Mucosa of stomach (tissue), 1 donor: ENCODE results near the gene ACTRT2.

Source experiments
- H3K27me3 ChIP-seq: one replicate; pipeline ENCODE4 v1.7.0; 2013; ENCODE audit warnings: mild to moderate bottlenecking, low read length; ENCODE audit not compliant: control insufficient read depth, insufficient read depth
- H3K36me3 ChIP-seq: one replicate; pipeline ENCODE4 v1.7.0; 2013; ENCODE audit warnings: low read length; ENCODE audit not compliant: control insufficient read depth, insufficient read depth
- H3K4me1 ChIP-seq: one replicate; pipeline ENCODE4 v1.7.0; 2013; ENCODE audit warnings: mild to moderate bottlenecking, low read length; ENCODE audit not compliant: control insufficient read depth, insufficient read depth
- H3K4me3 ChIP-seq: one replicate; pipeline ENCODE4 v1.7.0; 2013; ENCODE audit warnings: low read length
- H3K9ac ChIP-seq: one replicate; pipeline ENCODE4 v1.7.0; 2013; ENCODE audit warnings: mild to moderate bottlenecking, low read length, moderate library complexity
- H3K9me3 ChIP-seq: one replicate; pipeline ENCODE4 v1.7.0; 2013; ENCODE audit warnings: mild to moderate bottlenecking, low read length, moderate library complexity; ENCODE audit not compliant: control insufficient read depth
- donor health status: Pancreatic carcinoma.

ACTRT2 gene

GRCh38 chr1:3000214-3000613 lies 21.1 kb upstream of the ACTRT2 start:
- Histone ChIP-seq H3K36me3 (no peaks in the 10 kb centered on the region), H3K4me1 (no peaks in the 10 kb centered on the region), H3K9ac (no peak overlapping the region), H3K4me3 (no peak overlapping the region), H3K9me3 (no peaks in the 10 kb centered on the region), H3K27me3 (peaks cover 19% of the 10 kb centered on the region)

DNA sequence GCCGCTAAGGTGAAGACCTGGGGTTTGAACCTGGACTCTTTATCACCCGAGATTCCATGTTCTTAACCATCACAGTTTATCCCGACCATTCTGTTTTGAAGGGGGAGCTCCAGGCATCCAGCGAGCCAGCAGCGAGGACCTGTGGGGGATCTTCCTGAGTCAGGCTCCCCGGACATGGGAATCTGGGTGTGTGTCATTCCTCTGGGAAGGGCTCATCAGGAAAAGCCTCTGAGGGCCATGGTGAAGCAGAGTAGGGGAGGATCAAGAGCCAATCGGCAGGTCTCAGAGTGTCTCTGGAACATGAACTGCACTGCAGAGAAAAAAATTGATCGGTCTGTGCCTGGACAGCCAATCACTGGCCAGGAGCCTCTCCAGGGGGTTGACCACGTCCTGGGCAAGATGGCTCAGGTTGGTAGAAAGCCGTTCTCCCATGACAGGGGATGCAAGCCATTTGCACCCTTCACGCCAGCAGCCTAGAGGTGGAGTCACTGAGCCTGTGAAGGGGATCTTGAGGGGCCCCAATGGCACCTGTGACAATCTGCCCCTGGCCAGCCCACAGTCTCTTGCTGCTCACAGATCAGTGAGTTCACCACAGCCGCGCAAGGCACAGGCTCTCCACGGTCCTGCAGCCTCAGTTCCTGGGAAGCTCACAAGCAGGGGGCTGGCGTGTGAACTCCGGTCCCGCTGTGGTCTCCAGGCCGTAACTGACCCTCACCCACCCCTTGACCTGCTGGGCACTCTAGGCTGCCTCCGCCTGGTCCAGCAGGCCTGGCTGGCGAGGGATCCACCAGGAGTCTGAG lies 20.4 kb upstream of the ACTRT2 start:
- H3K4me1 ChIP-seq = no peaks in the 10 kb centered on the region
- no peak overlapping the region for H3K4me3 ChIP-seq
- no peaks in the 10 kb centered on the region for H3K9me3 ChIP-seq
- H3K27me3 ChIP-seq = peaks cover 20% of the 10 kb centered on the region
- no peaks in the 10 kb centered on the region for H3K36me3 ChIP-seq
- H3K9ac ChIP-seq = no peak overlapping the region

DNA sequence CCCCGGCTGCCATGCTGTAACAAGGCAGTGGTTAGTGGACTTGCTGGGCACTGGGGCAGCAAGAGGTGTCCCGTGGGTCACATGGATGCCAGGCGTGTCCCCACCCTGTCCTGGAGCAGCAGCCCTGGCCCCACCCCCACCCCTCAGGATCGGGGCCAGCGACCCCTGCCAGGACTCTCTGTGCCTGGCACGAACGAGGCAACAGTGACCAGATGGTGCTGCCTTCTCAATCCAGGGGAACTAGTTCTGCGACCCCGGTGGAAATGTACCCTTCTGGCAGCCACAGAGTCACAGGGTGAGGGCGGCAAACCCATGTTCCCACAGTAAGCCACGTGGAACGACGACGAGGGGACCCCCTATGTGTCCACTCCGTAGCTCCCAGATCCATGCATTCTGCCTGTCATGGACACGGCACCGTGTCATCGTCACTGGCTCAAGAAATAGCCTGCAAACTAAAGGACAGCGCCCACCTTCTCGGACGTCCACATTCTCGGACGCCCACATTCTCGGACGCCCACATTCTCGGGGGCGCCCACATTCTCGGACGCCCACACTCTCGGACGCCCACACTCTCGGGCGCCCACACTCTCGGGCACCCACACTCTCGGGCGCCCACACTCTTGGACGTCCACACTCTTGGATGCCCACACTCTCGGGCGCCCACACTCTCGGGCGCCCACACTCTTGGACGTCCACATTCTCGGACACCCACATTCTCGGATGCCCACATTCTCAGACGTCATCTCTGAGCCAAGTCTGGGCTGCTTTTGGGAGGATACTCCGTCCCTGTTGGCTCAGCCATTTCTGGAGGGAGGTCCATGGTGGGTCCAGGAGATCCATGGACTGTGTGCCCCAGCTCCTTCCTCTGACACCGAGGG lies 19.6 kb upstream of the ACTRT2 start:
- H3K27me3 ChIP-seq = peaks cover 20% of the 10 kb centered on the region
- no peaks in the 10 kb centered on the region for H3K4me1 ChIP-seq
- H3K4me3 ChIP-seq = no peak overlapping the region
- H3K9ac ChIP-seq = no peak overlapping the region
- H3K9me3 ChIP-seq = no peaks in the 10 kb centered on the region
- no peaks in the 10 kb centered on the region for H3K36me3 ChIP-seq

GRCh38 chr1:3002349-3003038 lies 18.8 kb upstream of the ACTRT2 start:
- Histone ChIP-seq H3K9ac (no peak overlapping the region), H3K4me3 (no peak overlapping the region), H3K9me3 (no peaks in the 10 kb centered on the region), H3K36me3 (no peaks in the 10 kb centered on the region), H3K4me1 (no peaks in the 10 kb centered on the region), H3K27me3 (peaks cover 20% of the 10 kb centered on the region)

DNA sequence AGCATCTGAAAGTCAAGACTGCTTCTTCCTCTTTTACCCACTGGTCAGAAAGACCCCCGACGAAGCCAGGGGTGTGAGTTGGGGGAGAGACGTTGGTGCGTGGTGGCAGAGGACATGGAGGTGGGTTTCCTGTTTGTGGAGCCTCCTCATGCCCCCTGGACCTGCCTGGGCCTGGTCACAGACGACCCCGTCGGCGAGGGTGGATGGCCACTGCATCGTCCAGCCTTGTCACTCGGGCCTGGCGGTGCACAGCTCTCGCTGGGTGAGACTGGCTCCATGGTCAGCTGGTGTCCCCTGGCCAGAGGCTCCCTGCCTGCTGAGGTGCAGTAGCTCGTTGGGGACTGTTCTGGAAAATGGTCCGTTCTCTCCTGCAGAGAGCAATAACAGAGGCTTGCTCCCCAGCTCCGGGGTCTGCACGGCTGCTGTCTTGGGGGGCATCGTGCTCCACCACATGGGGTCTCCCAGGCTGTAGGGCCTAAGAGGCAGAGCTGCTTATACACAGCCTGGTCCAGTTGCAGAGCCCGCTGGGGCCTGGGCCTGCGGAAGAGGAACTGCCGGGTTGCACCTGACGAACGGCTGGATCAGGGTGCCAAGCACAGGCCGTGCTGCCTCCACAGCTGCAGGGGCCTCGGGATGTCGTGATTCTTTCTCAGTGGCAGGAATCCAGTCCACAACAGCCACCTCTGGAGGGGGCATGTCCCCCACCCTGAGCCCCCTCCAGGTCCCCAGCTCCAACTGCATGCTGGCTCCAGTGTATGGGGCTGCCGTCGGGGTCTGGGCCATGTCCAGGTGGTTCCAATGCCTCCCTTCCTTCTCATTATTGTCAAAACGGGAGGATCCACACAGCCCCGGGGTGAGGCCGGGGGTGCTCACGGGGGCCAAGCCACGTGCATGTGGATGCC lies 18.0 kb upstream of the ACTRT2 start:
- Histone ChIP-seq H3K9me3 (no peaks in the 10 kb centered on the region), H3K4me3 (no peak overlapping the region), H3K27me3 (peaks cover 20% of the 10 kb centered on the region), H3K4me1 (no peaks in the 10 kb centered on the region), H3K9ac (no peak overlapping the region), H3K36me3 (no peaks in the 10 kb centered on the region)

GRCh38 chr1:3003941-3004270 lies 17.4 kb upstream of the ACTRT2 start:
- Histone ChIP-seq H3K9ac (no peak overlapping the region), H3K27me3 (peaks cover 20% of the 10 kb centered on the region), H3K36me3 (no peaks in the 10 kb centered on the region), H3K4me1 (no peaks in the 10 kb centered on the region), H3K4me3 (no peak overlapping the region), H3K9me3 (no peaks in the 10 kb centered on the region)

DNA sequence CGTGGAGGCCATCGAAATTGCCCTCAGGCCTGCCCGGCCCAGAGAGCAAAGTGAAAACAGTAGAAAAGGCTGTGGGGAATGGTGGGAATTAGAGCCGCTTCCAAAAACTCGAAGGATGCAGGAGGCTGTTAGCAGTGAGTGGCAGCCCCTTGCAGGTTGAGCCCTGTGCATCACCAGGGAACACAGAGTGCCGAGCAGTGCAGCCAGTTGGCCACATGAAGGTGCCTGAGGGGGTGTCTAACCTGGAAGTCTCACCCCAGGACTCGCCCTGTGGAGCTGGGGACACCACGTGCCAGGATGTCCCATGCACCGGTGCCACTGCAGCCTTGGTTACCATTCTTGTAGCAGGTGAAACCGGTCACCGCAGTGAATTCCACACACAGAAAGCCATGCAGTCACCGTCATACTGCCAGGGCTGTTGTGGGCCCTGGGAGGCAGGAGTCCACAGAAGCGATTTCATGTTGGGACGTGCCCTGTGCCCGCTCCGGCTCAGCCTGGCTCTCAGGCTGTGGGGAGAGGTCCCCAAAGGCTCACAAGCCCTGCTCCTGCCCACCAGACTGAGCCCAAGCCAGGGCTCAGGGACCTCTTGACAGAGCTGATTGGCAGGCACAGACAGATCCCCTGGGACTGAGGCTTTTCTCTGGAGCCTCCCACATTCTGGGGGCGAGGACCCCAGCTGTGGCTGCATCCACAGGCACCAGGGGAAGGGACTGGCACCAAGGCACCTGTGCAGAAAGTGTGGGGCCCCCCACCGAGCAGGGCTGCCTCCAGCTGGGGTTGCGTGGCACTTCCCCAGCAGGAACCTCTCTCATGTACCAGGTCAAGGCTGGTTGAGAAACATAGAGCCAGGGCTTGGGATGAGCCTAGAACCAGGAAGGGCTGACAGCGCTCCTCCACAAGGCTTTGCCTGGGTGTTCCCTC lies 16.7 kb upstream of the ACTRT2 start:
- no peaks in the 10 kb centered on the region for H3K36me3 ChIP-seq

GRCh38 chr1:3005771-3006170 lies 15.5 kb upstream of the ACTRT2 start:
- Histone ChIP-seq H3K36me3 (no peaks in the 10 kb centered on the region), H3K27me3 (peaks cover 13% of the 10 kb centered on the region), H3K9me3 (no peaks in the 10 kb centered on the region), H3K4me3 (no peak overlapping the region), H3K9ac (no peak overlapping the region), H3K4me1 (no peaks in the 10 kb centered on the region)

More for the DNA sequence above, 16.7 kb upstream of the ACTRT2 start:
- Histone ChIP-seq H3K9ac (no peak overlapping the region), H3K4me1 (no peaks in the 10 kb centered on the region), H3K27me3 (peaks cover 19% of the 10 kb centered on the region), H3K4me3 (no peak overlapping the region), H3K9me3 (no peaks in the 10 kb centered on the region)

GRCh38 chr1:3007298-3008147 lies 13.7 kb upstream of the ACTRT2 start:
- peaks cover 4% of the 10 kb centered on the region for H3K4me1 ChIP-seq
- H3K4me3 ChIP-seq = no peak overlapping the region
- H3K9ac ChIP-seq = no peak overlapping the region
- peaks cover 17% of the 10 kb centered on the region for H3K27me3 ChIP-seq
- H3K36me3 ChIP-seq = no peaks in the 10 kb centered on the region
- no peaks in the 10 kb centered on the region for H3K9me3 ChIP-seq

- peaks cover 11% of the 10 kb centered on the region for H3K4me1 ChIP-seq
- H3K27me3 ChIP-seq = peaks cover 30% of the 10 kb centered on the region
- H3K36me3 ChIP-seq = no peaks in the 10 kb centered on the region
- no peaks in the 10 kb centered on the region for H3K9me3 ChIP-seq
- H3K4me3 ChIP-seq = no peak overlapping the region
- no peak overlapping the region for H3K9ac ChIP-seq
These were observed 12.2 kb upstream of the ACTRT2 start for GRCh38 chr1:3009021-3009420.
